ENCODE results near the gene CAMK1.
"Not testable (repeated sequence)": the region's sequence is repeated elsewhere in the genome, so short reads cannot be mapped to it uniquely, and the experiment has no call there.

Gene CAMK1

GRCh38 chr3:9771007-9771406 is 1.3 kb upstream of the CAMK1 start:
- DNase-seq (ENCODE audit: low spot score) = not testable (repeated sequence)

DNA sequence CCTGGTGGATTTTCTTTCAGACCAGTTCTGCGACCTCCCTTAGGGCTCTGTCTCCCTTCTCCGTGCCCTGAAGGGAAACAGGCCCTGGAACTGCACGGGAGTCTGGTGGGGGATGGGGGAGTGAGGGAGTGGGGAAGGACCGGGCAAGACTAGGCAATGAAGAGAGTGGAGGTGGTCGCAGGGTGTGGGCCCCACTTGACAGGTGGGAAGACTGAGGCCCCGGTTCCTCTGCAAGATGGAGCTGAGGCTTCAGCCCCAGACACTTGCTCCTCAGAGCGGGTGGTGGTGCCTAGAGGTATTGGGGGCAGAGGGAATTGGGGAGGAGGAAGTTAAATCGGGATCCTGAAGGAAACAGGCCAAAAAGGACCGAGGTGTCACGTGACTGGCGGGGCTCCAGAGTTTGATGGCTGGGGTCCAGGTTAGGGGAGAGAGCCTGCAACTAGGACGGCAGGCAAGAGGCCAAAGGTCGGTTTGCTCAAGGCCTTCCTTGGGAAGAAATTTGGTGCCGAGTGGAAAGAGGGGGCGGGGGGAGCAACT is 597 bp upstream of the CAMK1 start:
- DNase-seq (ENCODE audit: low spot score) = no peak

DNA sequence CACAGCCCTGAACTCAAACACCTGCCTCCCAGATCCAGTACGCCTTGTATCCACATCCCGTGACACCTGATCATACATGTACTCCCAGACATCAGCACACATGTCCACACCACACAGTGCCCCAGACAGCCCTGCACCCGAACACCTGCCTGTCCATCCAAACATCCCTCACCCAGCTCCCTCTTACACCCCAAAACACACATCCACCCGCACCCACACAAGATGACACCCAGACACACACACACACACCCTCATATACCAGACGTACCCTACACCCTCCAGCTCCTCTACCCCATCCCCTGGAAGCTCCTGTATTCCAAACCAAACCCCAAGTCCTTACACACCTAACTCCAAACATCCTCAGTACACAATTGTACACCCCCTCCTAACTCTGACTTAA is 735 bp downstream of the CAMK1 start:
- no peak for DNase-seq (ENCODE audit: low spot score)

DNA sequence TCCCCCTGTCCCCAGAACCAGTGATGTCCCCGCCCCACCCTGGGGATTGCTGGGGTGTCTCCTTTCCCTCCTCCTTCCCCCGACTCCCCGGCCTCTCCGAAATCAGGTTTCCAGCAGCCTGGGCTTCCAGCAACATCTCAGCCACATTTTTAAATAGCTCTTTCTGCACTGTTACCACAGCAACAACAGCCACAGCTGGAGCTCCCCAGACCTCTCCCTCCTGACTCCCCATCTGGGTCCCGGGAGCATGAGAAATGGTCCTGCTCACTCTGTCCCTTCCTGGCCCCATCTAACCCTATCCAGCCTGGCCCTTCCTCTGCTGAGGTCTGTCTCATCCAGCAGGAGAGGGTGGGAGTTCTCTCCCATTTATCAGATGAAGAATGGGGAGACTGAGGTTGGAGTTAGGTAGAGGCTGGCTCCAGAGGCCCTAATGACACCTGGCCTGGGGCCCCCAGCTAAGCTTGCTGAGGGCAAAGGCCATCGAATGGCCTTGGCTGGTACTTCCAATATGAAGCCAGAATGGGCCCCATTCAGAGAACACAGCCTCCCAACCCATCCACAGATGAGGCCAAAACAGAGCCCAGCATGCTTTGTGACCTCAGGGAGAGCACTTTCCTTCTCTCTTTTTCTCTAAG is 1.5 kb downstream of the CAMK1 start:
- no peak for DNase-seq (ENCODE audit: low spot score)

GRCh38 chr3:9767418-9767817 is 2.3 kb downstream of the CAMK1 start:
- DNase-seq (ENCODE audit: low spot score) = no peak

- DNase-seq (ENCODE audit: low spot score) = no peak
These were observed 3.9 kb downstream of the CAMK1 start for GRCh38 chr3:9765865-9766264.

DNA sequence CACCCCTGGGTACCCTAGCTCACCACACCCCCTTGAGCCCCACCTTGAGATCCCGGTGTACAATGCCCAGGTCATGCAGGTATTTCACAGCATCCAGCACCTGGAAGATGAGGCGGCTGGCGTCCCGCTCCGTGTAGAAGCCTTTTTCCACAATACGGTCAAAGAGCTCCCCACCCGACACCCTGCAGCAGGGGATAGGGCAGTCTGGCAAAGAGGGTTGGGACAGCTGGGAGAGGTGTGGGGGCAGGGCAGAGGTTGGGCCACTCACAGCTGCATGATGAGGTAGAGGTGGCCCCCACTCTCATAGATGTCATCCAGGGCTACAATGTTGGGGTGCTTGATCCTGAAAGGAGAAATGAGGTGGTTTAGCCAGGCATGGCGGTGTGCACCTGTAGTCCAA is 6.9 kb downstream of the CAMK1 start:
- DNase-seq (ENCODE audit: low spot score) = no peak

GRCh38 chr3:9761919-9762318 is 7.8 kb downstream of the CAMK1 start:
- no peak for DNase-seq (ENCODE audit: low spot score)

GRCh38 chr3:9760779-9761505 is 8.8 kb downstream of the CAMK1 start:
- no peak for DNase-seq (ENCODE audit: low spot score)

GRCh38 chr3:9757427-9757826 is 12.3 kb downstream of the CAMK1 start:
- DNase-seq (ENCODE audit: low spot score) = no peak

GRCh38 chr3:9754678-9755077 is 15.1 kb downstream of the CAMK1 start:
- DNase-seq (ENCODE audit: low spot score) = no peak

GRCh38 chr3:9750556-9751411 is 19.0 kb downstream of the CAMK1 start:
- no peak for DNase-seq (ENCODE audit: low spot score)

- DNase-seq (ENCODE audit: low spot score) = peak; percentile 88
These were observed 19.8 kb downstream of the CAMK1 start, which contains the start of gene OGG1 for GRCh38 chr3:9749645-9750555. OGG1 (plus strand) TSS chr3:9749952; CDS start chr3:9750287, 335 bp downstream.

GRCh38 chr3:9749296-9749644 is 20.5 kb downstream of the CAMK1 start:
- DNase-seq (ENCODE audit: low spot score) = no peak

DNA sequence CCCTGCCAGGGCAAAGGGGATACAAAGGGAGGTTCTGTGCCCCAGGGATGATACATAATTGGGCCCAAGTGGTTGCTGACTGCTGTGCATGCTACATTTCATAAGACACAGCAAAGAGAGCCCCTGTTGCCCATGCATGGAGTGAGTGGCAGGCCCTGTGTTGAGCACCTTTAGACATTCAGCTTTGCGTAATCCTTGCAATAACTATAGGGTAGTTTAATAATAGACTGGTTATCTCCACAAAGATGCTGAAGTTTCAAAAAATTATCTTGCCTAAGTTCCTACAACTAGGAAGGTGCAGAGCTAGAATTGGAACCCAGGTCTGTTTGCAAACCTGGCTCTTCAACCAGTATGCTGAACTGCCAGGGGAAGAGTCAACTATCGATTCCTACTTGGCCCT is 21.7 kb downstream of the CAMK1 start:
- DNase-seq (ENCODE audit: low spot score) = no peak

DNA sequence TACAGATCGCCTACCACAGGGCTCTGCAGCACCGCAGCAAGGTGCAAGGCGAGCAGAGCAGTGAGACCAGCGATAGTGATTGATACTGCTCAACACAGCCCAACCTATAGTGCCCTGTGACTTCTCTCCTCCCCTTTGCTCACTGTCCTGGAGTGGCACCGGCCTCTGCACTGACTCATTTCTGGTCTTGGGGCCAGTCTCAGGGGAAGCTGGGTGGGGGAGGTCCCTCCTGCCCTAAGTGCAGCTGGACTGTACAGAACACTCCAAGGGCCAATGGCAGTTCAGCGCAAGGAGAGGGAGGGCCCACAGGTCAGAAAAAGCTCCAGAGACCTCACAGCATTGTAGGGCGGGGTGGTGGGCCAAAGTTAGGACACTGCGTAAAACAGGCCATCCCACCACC is 22.5 kb downstream of the CAMK1 start:
- DNase-seq (ENCODE audit: low spot score) = no peak

- no peak for DNase-seq (ENCODE audit: low spot score)
These were observed 23.4 kb downstream of the CAMK1 start for GRCh38 chr3:9746330-9746729.

DNA sequence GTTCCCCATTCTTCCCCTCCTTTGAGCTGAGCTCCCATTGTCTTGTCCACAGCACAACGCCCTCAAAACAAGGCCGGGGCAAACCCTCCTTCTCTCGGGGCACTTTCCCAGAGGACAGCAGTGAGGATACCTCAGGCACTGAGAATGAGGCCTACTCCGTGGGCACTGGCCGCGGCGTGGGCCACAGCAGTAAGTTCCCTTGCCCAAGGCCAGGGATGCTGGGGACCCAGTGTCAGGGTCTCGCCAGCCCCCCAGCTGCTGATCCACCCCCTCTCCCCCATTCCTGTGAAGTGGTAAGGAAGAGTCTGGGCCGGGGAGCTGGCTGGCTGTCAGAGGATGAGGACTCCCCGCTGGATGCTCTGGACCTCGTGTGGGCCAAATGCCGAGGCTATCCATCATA is 24.2 kb downstream of the CAMK1 start:
- no peak for DNase-seq (ENCODE audit: low spot score)

- no peak for DNase-seq (ENCODE audit: low spot score)
These were observed 25.6 kb downstream of the CAMK1 start for GRCh38 chr3:9744162-9744561.

DNA sequence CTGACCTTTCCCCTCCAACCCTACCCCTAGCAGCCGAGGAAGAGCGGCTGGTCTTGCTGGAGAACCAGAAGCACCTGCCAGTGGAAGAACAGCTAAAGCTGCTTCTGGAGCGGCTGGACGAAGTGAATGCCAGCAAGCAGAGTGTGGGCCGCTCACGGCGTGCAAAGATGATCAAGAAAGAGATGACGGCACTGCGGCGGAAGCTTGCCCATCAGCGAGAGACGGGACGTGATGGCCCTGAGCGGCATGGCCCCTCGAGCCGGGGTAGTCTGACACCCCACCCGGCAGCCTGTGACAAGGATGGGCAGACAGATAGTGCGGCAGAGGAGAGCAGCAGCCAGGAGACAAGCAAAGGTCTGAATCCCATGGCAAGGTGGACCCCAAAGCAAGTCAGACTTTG is 26.2 kb downstream of the CAMK1 start:
- no peak for DNase-seq (ENCODE audit: low spot score)

DNA sequence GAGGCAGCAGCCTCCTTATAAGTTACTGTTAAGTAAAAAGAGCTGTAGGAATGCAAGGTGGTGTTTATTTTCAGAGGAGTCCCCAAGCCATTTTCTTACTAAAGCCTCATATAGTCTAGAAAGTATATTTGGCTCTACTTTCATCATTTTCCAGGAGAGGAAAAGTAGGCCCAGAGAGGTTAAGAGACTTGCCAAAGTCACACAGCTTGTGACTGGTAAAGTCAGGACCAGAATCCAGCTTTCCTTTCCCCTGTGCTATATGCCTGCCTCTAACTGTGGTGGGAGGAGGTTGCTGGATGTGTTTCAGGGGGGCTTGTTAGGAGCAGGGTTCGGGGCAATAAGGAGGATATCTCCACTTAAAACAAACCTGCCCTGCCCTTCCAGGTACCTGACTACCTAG is 27.2 kb downstream of the CAMK1 start:
- DNase-seq (ENCODE audit: low spot score) = no peak

DNA sequence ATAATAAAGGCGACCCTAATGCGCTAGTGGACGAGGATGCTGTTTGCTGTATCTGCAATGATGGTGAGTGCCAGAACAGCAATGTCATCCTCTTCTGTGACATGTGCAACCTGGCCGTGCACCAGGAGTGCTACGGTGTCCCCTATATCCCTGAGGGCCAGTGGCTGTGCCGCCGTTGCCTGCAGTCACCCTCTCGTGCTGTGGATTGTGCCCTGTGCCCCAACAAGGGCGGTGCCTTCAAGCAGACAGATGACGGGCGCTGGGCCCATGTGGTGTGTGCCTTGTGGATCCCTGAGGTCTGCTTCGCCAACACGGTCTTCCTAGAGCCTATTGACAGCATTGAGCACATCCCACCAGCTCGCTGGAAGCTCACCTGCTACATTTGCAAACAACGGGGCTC is 30.6 kb downstream of the CAMK1 start:
- DNase-seq (ENCODE audit: low spot score) = no peak

All from COLO829 (cell line).